PFSK-1 (cell line): ENCODE results near the gene SGCA.

Source experiments
- POLR2AphosphoS5 ChIP-seq: IDR thresholded peaks from 2 replicates; pipeline ENCODE4 v1.6.1; 2012; ENCODE audit warnings: low read depth, mild to moderate bottlenecking, control low read depth, low read length, moderate library complexity
- SIN3A ChIP-seq: IDR thresholded peaks from 2 replicates; pipeline ENCODE4 v1.6.1; 2012; ENCODE audit warnings: mild to moderate bottlenecking, low read length, moderate library complexity, borderline replicate concordance; ENCODE audit not compliant: insufficient read depth
- TF ChIP-seq, protein P1 (sequence below), 2 experiments: IDR thresholded peaks; 2 replicates each; pipeline versions ENCODE4 v1.6.1 to v1.8.0; 2011 to 2012; ENCODE audit warnings: low read depth in 2 of 2, low read length in 2 of 2, control low read depth in 1 of 2, inconsistent platforms in 1 of 2, mild to moderate bottlenecking in 1 of 2, moderate library complexity in 1 of 2; ENCODE audit not compliant: insufficient read depth in 1 of 2

DNA sequence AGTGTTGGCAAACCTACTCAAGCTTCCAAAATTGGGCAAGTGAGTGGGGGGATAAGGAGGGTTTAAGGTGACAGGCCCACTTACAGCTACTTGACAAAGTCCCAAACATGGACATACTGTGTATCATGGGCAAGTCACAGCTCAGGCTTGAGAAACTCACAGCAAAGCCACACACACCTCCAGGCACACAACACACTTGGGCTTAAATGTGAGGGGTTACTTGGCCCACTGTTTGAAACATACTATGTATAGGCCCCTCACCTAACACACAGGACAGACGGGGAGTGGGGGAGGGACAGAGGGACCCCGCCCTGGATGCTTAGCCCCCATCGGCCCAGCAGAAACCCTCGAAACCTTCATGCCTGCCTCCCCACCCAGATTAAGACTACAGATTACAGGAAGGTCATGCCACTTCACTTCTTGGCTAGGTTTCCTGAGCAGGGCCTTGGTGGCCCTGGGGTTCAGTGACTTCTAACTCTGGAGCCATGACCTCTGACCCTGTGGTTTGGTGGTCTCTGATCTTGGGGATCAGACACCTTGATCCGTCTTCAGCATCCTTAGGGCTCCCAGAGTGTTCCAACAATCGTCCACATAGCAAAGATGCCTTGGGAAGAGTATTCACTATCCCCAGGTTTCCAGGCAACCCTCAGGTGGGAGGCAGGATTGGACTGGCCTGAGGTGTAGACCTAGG lies 33.6 kb upstream of the SGCA start:
- TF ChIP-seq POLR2AphosphoS5 (no peak; the same call in 1 of the 2 replicates), SIN3A (no peak)
- TF ChIP-seq, protein P1, sequence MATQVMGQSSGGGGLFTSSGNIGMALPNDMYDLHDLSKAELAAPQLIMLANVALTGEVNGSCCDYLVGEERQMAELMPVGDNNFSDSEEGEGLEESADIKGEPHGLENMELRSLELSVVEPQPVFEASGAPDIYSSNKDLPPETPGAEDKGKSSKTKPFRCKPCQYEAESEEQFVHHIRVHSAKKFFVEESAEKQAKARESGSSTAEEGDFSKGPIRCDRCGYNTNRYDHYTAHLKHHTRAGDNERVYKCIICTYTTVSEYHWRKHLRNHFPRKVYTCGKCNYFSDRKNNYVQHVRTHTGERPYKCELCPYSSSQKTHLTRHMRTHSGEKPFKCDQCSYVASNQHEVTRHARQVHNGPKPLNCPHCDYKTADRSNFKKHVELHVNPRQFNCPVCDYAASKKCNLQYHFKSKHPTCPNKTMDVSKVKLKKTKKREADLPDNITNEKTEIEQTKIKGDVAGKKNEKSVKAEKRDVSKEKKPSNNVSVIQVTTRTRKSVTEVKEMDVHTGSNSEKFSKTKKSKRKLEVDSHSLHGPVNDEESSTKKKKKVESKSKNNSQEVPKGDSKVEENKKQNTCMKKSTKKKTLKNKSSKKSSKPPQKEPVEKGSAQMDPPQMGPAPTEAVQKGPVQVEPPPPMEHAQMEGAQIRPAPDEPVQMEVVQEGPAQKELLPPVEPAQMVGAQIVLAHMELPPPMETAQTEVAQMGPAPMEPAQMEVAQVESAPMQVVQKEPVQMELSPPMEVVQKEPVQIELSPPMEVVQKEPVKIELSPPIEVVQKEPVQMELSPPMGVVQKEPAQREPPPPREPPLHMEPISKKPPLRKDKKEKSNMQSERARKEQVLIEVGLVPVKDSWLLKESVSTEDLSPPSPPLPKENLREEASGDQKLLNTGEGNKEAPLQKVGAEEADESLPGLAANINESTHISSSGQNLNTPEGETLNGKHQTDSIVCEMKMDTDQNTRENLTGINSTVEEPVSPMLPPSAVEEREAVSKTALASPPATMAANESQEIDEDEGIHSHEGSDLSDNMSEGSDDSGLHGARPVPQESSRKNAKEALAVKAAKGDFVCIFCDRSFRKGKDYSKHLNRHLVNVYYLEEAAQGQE (IDR thresholded peaks at IDR 0.05; ENCODE audit: insufficient read depth in 1 of 2, low read depth in 2 of 2, low read length in 2 of 2), result no peak
